Measurements from ENCODE around the gene ZBTB16.

- TF ChIP-seq CTCF (IDR thresholded peaks at IDR 0.05) (no peak), POLR2A (IDR thresholded peaks at IDR 0.05) (no peak)
Measured at GRCh38 chr11:114120606-114121005, 61.1 kb downstream of the ZBTB16 start.

Data from testis (tissue), 2 donors.